Activated CD8-positive, alpha-beta T cell treated with anti-CD3 and anti-CD28 coated beads for 36 hours (primary cell): ENCODE measurements around the gene GNAS. TPM values are rescaled to one million over a fixed set of nuclear protein-coding genes. Genes with fewer than 3 reads are reported as not detected.

Source experiments
- ATAC-seq: fragments of 200-7000 bp; cut with Tn5 transposase; one replicate; pipeline ENCODE4 v1.10.0; 2021; ENCODE audit warnings: mild to moderate bottlenecking, moderate library complexity
- CTCF ChIA-PET: fragments of 350-600 bp; sonication (Branson Sonifier 250); formaldehyde crosslinking; loops from one replicate; lab custom pipeline; 2021; ENCODE audit warnings: antibody characterized with exemption; lab: Charles Lee
- POLR2A ChIA-PET: fragments of 350-600 bp; sonication (Branson Sonifier 250); formaldehyde crosslinking; loops from one replicate; lab custom pipeline; 2021; ENCODE audit warnings: antibody characterized with exemption; lab: Charles Lee
- DNase-seq: peaks from one replicate; pipeline ENCODE4 v3.0.0-alpha.2; 2020
- H3K27ac Mint-ChIP-seq: one replicate; pipeline ENCODE4 v1.8.0; 2021; ENCODE audit warnings: mild to moderate bottlenecking, mixed read lengths
- H3K27me3 Mint-ChIP-seq: one replicate; pipeline ENCODE4 v1.8.0; 2021; ENCODE audit warnings: mixed read lengths
- H3K36me3 Mint-ChIP-seq: one replicate; pipeline ENCODE4 v1.8.0; 2021; ENCODE audit warnings: low read depth, mixed read lengths
- H3K4me1 Mint-ChIP-seq: one replicate; pipeline ENCODE4 v1.8.0; 2021; ENCODE audit warnings: low read depth, mixed read lengths
- H3K4me3 Mint-ChIP-seq: one replicate; pipeline ENCODE4 v1.8.0; 2021; ENCODE audit warnings: mild to moderate bottlenecking, moderate library complexity, mixed read lengths
- H3K9me3 Mint-ChIP-seq: one replicate; pipeline ENCODE4 v1.8.0; 2021; ENCODE audit warnings: mixed read lengths
- CTCF ChIP-seq: fragments of 200-600 bp; IDR thresholded peaks from one replicate; pipeline ENCODE4 v1.8.0; 2022; ENCODE audit warnings: antibody characterized with exemption, mild to moderate bottlenecking
- intact Hi-C: fragments of 100-400 bp; cut with micrococcal nuclease; formaldehyde crosslinking; loops from one replicate; pipeline ENCODE4 v1.10.0; 2022
- total RNA-seq, 2 experiments: library from RNA; stranded (reverse); gene quantifications; one replicate each; pipeline ENCODE4 v1.2.3, GENCODE V29; 2021

The GNAS gene
- total RNA-seq, 2 experiments from 2014 or later = 703 to 723 TPM

- POLR2A ChIA-PET = interaction anchor here (0.9 kb wide), 1 partner anchor 8 kb away, joined by 3 read pairs; no protein-coding TSS in a partner anchor
- H3K27ac Mint-ChIP-seq = peak overlapping the region; percentile 16
- H3K27me3 Mint-ChIP-seq = no peaks in the 10 kb centered on the region
These were observed 59.5 kb downstream of the GNAS start for GRCh38 chr20:58911970-58912369.

GRCh38 chr20:58913079-58913478 is 60.6 kb downstream of the GNAS start:
- CTCF ChIA-PET = no interaction called here
- DNase-seq = no peak

More at GRCh38 chr20:58911970-58912369, 59.5 kb downstream of the GNAS start:
- intact Hi-C loops = no loop called here
- ATAC-seq = no peak
- TF ChIP-seq CTCF = no peak
- peak; percentile 22 for DNase-seq
- Mint-ChIP-seq H3K4me1 (peaks cover 45% of the 10 kb centered on the region), H3K4me3 (no peak overlapping the region), H3K36me3 (peaks cover 47% of the 10 kb centered on the region), H3K9me3 (no peaks in the 10 kb centered on the region)
- CTCF ChIA-PET = no interaction called here

GRCh38 chr20:58918621-58919020 is 66.1 kb downstream of the GNAS start:
- H3K4me3 Mint-ChIP-seq = no peak overlapping the region
- CTCF ChIA-PET = no interaction called here
- H3K36me3 Mint-ChIP-seq = no peaks in the 10 kb centered on the region
- ATAC-seq = no peak
- no peaks in the 10 kb centered on the region for H3K4me1 Mint-ChIP-seq
- DNase-seq = no peak
- H3K27me3 Mint-ChIP-seq = no peaks in the 10 kb centered on the region
- intact Hi-C loops = no loop called here
- POLR2A ChIA-PET = interaction anchor here (0.6 to 0.8 kb wide), 2 partner anchors 12 to 13 kb away, joined by 3 to 5 read pairs; no protein-coding TSS in a partner anchor
- no peak overlapping the region for H3K27ac Mint-ChIP-seq
- H3K9me3 Mint-ChIP-seq = no peaks in the 10 kb centered on the region
- TF ChIP-seq CTCF = no peak

More at GRCh38 chr20:58913079-58913478, 60.6 kb downstream of the GNAS start:
- Mint-ChIP-seq H3K9me3 (no peaks in the 10 kb centered on the region), H3K4me3 (no peak overlapping the region), H3K4me1 (peaks cover 34% of the 10 kb centered on the region), H3K27me3 (no peaks in the 10 kb centered on the region), H3K36me3 (peaks cover 36% of the 10 kb centered on the region), H3K27ac (no peak overlapping the region)
- intact Hi-C loops = no loop called here
- POLR2A ChIA-PET = no interaction called here
- no peak for ATAC-seq
- no peak for TF ChIP-seq CTCF

- Mint-ChIP-seq H3K9me3 (no peaks in the 10 kb centered on the region), H3K27ac (no peak overlapping the region), H3K4me3 (no peak overlapping the region), H3K27me3 (no peaks in the 10 kb centered on the region), H3K36me3 (no peaks in the 10 kb centered on the region), H3K4me1 (no peaks in the 10 kb centered on the region)
- ATAC-seq (no peak), DNase-seq (no peak)
- CTCF ChIA-PET = no interaction called here
- TF ChIP-seq CTCF = no peak
- intact Hi-C loops = no loop called here
- POLR2A ChIA-PET = no interaction called here
These were observed 69.0 kb downstream of the GNAS start for GRCh38 chr20:58921564-58921963.

GRCh38 chr20:58922036-58922435 is 69.5 kb downstream of the GNAS start:
- H3K4me3 Mint-ChIP-seq = no peak overlapping the region
- H3K36me3 Mint-ChIP-seq = no peaks in the 10 kb centered on the region
- no peaks in the 10 kb centered on the region for H3K27me3 Mint-ChIP-seq
- ATAC-seq (no peak), DNase-seq (no peak)
- no peak for TF ChIP-seq CTCF
- H3K4me1 Mint-ChIP-seq = no peaks in the 10 kb centered on the region
- H3K9me3 Mint-ChIP-seq = no peaks in the 10 kb centered on the region
- intact Hi-C loops = no loop called here
- ChIA-PET CTCF (interaction anchor here (0.9 kb wide), 1 partner anchor 16 kb away, joined by 3 read pairs; no protein-coding TSS in a partner anchor), POLR2A (interaction anchor here (0.6 kb wide), 1 partner anchor 55 kb away, joined by 3 read pairs; no protein-coding TSS in a partner anchor)
- H3K27ac Mint-ChIP-seq = no peak overlapping the region
